ENCODE data around the gene LRRC19.

DNA sequence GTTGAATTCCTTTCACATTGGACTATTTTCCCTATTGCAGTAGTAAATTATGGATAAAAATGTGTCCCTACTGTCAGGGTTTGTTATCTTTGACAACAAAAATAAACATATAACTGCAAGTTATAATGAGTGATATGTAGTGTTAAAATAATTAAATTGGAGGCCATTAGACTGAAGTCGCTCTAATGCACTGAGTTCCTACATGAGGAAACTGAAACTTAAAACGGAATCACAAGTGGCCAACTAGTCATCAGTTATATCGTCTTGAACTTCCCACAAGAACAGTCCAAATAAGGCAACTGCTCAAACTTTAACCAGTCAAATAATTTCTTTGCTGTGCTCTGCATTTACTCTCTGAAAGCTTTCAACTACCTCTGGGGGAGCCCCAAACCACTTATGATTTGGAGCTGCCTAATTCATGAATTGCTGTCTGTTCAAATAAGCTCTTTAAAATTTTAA is 51.4 kb downstream of the LRRC19 start:
- TF ChIP-seq, protein P1, sequence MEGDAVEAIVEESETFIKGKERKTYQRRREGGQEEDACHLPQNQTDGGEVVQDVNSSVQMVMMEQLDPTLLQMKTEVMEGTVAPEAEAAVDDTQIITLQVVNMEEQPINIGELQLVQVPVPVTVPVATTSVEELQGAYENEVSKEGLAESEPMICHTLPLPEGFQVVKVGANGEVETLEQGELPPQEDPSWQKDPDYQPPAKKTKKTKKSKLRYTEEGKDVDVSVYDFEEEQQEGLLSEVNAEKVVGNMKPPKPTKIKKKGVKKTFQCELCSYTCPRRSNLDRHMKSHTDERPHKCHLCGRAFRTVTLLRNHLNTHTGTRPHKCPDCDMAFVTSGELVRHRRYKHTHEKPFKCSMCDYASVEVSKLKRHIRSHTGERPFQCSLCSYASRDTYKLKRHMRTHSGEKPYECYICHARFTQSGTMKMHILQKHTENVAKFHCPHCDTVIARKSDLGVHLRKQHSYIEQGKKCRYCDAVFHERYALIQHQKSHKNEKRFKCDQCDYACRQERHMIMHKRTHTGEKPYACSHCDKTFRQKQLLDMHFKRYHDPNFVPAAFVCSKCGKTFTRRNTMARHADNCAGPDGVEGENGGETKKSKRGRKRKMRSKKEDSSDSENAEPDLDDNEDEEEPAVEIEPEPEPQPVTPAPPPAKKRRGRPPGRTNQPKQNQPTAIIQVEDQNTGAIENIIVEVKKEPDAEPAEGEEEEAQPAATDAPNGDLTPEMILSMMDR (IDR thresholded peaks at IDR 0.05), result no peak
- TF ChIP-seq POLR2AphosphoS5 (IDR thresholded peaks at IDR 0.05; ENCODE audit: low read depth, low read length), result no peak

All from Panc1 (cell line).